ENCODE results near the gene EXOC4.
"Not testable (repeated sequence)": the region's sequence is repeated elsewhere in the genome, so short reads cannot be mapped to it uniquely, and the experiment has no call there.

Gene EXOC4

DNA sequence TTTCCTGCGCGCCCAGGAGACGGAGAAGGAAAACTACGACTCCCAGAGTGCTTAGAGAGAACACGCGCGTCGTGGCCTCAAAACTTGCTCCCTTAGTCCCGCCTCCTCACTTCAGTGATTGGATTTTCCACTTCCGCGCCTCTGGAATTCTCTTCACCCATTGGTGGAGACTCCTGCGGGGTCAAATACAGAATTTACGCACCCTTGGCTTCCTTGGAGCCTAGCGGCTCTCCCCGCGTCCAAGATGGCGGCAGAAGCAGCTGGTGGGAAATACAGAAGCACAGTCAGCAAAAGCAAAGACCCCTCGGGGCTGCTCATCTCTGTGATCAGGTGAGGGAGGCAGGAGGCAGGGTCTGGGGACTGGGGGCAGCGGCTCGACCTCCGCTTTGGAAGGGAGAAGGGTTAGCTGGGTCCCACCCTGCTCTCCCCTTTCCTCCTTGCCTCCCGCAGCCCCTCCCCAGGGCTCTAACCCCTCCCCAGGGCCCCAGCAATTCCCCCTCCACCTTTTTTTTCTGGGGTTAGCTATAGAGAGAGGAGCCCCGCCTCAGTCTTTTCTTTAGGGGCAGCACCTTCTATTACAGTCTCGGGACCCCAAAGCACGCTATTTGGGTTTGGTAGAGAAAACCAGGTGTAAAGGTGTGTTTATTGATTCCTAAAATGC lies at the start of gene EXOC4:
Gene EXOC4 (plus strand): TSS at position 221 of the 661 bp plus-strand sequence.
- DNase-seq (ENCODE audit: low read depth in 1 of 2, low spot score in 1 of 2): peak; percentile 61 to 81

DNA sequence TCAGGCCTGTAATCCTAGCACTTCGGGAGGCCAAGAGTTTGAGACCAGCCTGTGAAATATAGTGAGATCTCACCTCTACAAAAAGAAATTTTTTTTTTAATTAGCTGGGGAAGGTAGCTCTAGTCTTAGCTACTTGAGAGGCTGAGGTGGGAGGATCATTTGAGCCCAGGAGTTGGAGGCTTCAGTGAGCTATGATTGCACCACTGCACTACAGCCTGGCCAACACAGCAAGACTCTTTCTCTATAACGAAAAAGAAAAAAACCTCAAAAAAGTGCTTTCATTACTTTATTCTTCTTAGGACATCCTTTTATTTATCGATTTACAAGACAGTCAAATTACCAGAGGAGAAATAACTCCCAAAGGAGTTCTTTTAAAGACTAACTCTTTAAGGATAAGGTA lies 49.4 kb upstream of the EXOC4 start:
- DNase-seq (ENCODE audit: low read depth in 1 of 2, low spot score in 1 of 2): no peak

DNA sequence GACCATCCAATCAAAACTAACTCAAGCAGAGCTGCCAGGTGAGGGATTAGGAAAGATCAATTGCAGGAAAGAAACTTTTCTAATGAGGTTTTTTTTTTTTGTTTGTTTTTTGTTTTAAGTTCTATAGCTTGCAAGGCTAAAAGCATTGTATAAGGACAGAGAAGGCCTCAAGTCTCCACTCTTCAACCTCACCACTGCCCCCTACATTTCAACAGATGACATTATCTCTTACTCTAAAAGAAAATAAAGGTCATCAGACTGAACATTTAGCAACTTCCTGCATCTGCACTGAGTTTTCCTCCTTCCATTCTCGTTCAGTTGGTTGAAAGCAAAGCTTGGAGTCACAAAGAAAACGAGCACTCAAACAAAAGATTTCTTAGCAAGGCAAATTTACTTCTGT lies 45.2 kb upstream of the EXOC4 start:
- no peak for DNase-seq (ENCODE audit: low read depth in 1 of 2, low spot score in 1 of 2)

GRCh38 chr7:133210817-133211216 lies 42.1 kb upstream of the EXOC4 start:
- not testable (repeated sequence) for DNase-seq (ENCODE audit: low read depth in 1 of 2, low spot score in 1 of 2)

DNA sequence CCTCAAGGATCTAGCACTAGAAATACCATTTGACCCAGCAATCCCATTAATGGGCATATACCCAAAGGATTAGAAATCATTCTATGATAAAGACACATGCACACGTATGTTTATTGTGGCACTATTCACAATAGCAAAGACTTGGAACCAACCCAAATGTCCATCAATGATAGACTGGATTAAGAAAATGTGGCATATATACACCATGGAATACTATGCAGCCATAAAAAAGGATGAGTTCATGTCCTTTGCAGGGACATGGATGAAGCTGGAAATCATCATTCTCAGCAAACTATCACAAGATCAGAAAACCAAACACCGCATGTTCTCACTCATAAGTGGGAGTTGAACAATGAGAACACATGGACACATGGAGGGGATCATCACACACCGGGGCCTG lies 39.1 kb upstream of the EXOC4 start:
- not testable (repeated sequence) for DNase-seq (ENCODE audit: low read depth in 1 of 2, low spot score in 1 of 2)

- DNase-seq (ENCODE audit: low read depth in 1 of 2, low spot score in 1 of 2): no peak
Observed at GRCh38 chr7:133217773-133218172, 35.1 kb upstream of the EXOC4 start.

GRCh38 chr7:133230591-133231194 lies 22.2 kb upstream of the EXOC4 start:
- DNase-seq (ENCODE audit: low read depth in 1 of 2, low spot score in 1 of 2): peak in 1 of 2 donors; percentile 6

DNA sequence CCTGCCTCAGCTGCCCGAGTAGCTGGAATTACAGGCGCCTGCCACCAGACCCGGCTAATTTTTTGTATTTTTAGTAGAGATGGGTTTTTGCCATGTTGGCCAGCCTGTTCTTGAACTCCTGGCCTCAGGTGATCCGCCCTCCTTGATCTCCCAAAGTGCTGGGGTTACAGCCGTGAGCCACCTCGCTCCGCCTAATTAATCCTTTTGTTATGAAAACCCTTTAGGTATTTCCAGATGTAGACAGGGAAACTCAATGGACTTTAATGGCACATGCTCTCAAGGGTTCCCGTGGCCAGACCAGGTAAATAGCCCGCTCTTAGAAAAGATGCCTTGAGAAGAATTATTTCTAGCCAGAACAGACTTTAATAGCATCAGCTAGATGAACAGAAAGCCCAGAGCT lies 19.7 kb upstream of the EXOC4 start:
- no peak for DNase-seq (ENCODE audit: low read depth in 1 of 2, low spot score in 1 of 2)

DNA sequence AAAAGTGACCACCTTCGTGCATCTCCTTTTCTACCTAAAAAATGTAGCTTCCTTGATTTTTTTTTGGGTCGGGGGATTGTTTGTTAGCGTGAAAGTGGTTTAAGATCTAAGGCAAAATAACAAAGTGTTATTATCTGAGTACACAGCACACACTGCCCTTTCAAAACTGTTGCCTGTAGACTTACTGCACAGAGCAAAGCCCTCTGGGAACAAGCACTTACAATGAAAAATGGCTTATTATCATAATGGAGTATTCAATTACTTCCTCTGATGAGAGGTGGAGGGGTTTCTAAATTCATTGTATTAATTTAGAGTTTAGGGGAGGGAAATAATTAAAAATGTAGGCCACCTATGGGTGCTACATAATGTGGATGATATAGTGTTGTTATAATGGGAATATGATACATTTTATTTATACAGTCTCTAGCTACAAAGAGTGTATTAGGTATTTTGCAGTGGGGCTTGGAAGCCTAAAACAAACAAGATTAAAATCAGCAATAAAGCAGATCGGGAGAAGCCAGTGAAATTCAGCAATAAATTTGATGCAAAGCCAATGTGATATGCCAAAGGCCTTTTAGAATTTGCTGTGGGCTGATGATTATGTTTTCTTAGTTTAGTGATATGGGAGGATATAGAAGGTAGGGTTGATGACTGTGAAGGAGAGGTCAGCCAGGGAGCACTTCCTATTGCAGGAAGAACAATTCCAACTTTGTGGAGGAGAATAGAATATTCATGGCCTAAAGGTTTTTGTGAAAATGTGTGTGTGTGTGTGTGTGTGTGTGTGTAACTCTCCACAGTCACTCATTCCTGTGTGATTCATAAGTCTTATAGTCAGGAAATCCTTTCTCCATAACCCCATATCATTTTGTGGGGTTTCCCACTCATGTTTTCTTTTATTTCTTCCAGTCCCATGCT lies 17.7 kb upstream of the EXOC4 start:
- DNase-seq (ENCODE audit: low read depth in 1 of 2, low spot score in 1 of 2): no peak

GRCh38 chr7:133237545-133237944 lies 15.3 kb upstream of the EXOC4 start:
- no peak for DNase-seq (ENCODE audit: low read depth in 1 of 2, low spot score in 1 of 2)

GRCh38 chr7:133240302-133240701 lies 12.6 kb upstream of the EXOC4 start:
- no peak for DNase-seq (ENCODE audit: low read depth in 1 of 2, low spot score in 1 of 2)

- DNase-seq (ENCODE audit: low read depth in 1 of 2, low spot score in 1 of 2): no peak
Observed at GRCh38 chr7:133246558-133246957, 6.3 kb upstream of the EXOC4 start.

- DNase-seq (ENCODE audit: low read depth in 1 of 2, low spot score in 1 of 2): no peak
Observed at GRCh38 chr7:133248901-133249300, 4.0 kb upstream of the EXOC4 start.

DNA sequence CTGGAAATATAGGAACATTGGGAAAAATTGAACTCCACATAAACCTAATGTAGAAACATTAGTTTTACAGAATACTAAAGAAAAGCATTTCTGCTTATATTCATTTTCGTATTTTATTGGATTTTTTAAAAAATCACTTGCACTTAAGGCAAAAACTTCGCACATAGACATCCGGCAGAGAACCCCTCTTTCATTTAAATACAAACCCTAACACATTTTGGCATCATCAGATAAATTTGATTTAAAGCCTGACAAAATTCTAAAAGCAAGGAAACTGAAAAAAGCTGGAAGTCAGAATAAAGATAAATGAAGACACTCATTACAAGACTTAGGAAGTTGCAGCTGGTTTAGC lies 396 bp upstream of the EXOC4 start:
- DNase-seq (ENCODE audit: low read depth in 1 of 2, low spot score in 1 of 2): no peak

DNA sequence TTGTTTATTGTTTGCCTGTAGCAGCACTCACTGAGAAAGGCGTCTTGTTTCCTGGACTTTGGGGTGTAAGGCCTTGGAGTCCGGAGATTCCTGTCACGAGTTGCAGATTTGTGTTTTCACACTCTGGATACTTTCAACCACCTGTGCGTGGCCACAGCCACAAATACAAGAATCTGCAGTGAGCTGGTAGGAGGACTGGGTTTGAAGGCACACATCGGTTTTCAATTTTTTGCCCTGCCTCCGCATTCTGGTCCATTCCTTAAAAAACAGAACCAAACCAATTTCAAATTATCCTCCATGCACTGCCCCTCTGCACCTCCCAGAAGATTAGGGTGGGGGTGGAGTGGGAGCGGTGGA lies 619 bp downstream of the EXOC4 start:
- no peak for DNase-seq (ENCODE audit: low read depth in 1 of 2, low spot score in 1 of 2)

- no peak for DNase-seq (ENCODE audit: low read depth in 1 of 2, low spot score in 1 of 2)
Observed at GRCh38 chr7:133255486-133255885, 2.6 kb downstream of the EXOC4 start.

DNA sequence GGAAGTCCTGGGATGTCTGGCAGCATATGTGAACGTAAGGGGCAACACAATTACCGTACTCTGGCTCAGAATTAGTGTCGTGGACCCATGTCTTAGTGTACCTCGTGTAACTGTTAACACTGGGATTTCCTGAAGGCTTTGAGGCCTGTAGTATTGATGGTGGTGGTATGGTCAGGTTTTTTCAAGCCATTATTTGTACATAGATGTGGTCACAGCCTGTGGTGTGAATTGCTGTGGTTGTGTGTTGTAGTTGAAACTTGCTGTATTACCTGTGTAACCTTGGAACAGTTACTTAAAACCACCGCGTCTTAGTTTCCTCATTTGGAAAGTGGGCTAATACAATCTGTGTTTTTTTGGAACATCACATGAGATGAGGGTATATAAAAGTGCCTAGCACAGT lies 5.3 kb downstream of the EXOC4 start:
- DNase-seq (ENCODE audit: low read depth in 1 of 2, low spot score in 1 of 2): no peak

DNA sequence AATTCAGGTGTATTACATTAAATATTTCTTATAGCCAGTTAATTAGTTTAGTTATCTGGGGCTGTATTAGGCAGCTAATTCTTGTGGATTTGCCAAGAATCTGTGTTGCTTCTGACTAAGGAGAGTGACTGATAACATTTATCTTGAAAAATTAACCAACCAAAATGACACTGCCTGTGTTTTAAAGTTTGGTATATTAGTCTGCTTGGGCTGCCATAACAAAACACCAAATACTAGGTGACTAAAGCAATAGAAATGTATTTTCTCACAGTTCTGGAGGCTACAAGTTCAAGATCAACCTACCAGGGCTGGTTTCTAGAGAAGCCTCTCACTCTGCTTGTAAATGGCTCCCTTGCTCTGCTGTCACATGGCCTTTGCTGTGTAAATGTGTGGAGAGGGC lies 12.9 kb downstream of the EXOC4 start:
- DNase-seq (ENCODE audit: low read depth in 1 of 2, low spot score in 1 of 2): no peak

DNA sequence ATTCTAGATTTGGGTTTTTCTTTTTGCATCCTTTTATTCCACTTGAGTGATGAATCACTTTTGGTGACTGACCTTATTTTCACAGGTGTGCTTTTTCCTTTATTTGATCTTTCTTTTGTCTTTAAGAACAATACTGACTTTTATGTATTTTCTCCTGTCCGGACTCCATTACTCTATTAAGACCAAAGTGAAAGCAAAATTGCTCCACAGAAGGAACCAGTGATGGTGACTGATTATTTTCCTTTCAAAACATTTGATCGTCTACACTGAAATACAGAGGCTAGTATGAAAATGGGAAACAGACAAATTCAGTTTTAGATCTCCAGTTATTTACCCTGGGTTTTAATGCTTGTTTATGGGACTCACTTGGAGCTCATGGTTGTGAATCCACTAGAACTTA lies 15.5 kb downstream of the EXOC4 start:
- no peak for DNase-seq (ENCODE audit: low read depth in 1 of 2, low spot score in 1 of 2)

- DNase-seq (ENCODE audit: low read depth in 1 of 2, low spot score in 1 of 2): no peak
Observed at GRCh38 chr7:133272336-133272735, 19.5 kb downstream of the EXOC4 start.

DNA sequence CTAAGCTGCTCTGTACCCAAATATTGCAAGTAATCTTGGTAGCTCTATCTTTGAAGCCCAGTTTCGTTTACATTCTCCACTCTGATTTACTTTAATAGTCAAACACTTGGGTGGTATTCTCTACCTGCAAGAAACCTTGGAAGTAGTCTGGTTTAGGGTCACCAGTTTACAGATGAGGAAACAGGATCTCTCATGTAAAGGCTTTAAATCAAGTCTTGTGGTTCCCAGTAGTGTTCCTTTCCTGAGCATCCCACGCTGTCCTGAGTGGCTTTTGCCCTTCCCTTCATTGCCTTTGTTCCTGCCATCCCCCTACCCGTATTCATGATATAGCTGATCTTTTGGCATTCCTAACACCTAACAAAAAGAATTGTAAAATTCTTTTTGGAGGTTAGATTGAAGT lies 20.3 kb downstream of the EXOC4 start:
- no peak for DNase-seq (ENCODE audit: low read depth in 1 of 2, low spot score in 1 of 2)

- no peak for DNase-seq (ENCODE audit: low read depth in 1 of 2, low spot score in 1 of 2)
Observed at GRCh38 chr7:133274265-133274664, 21.4 kb downstream of the EXOC4 start.

Measured in activated T-helper 1 cell treated with anti-CD3 and anti-CD28 coated beads, Interleukin-2, amount 50 U/mL, for 16 hours (primary cell).